Colonic mucosa (tissue), 4 donors: Measurements from ENCODE around the gene SREBF1. TPM values are rescaled to one million over a fixed set of nuclear protein-coding genes. Genes with fewer than 3 reads are reported as not detected.
A peak's percentile ranks its signal among the peaks of the same experiment; 100 is the strongest.

ENCODE experiments used
- DNase-seq: peaks from one replicate; pipeline ENCODE4 v3.0.0-alpha.2; 2020
- H3K27ac ChIP-seq: fragments of 200-600 bp; one replicate; pipeline ENCODE4 v1.8.0; 2021
- H3K27me3 ChIP-seq: fragments of 200-600 bp; one replicate; pipeline ENCODE4 v1.8.0; 2021
- H3K36me3 ChIP-seq: fragments of 200-600 bp; one replicate; pipeline ENCODE4 v1.8.0; 2021
- H3K4me1 ChIP-seq: fragments of 200-600 bp; one replicate; pipeline ENCODE4 v1.8.0; 2021; ENCODE audit warnings: mild to moderate bottlenecking
- H3K4me3 ChIP-seq: fragments of 200-600 bp; one replicate; pipeline ENCODE4 v1.8.0; 2021
- H3K9ac ChIP-seq, 2 donors: one replicate each; pipeline ENCODE4 v1.7.0; 2013; ENCODE audit warnings: control low read depth in 2 of 2, low read depth in 2 of 2, low read length in 2 of 2
- H3K9me3 ChIP-seq: fragments of 200-600 bp; one replicate; pipeline ENCODE4 v1.8.0; 2021
- intact Hi-C: fragments of 100-400 bp; cut with DNase I; formaldehyde crosslinking; loops from one replicate; pipeline ENCODE4 v1.14.1; 2022
- total RNA-seq, 2 donors: library from RNA; stranded (reverse); fragmentation: NEBNext Ultra II Directional in 1 of 2; extraction: Animal tissue kit (Norgen Biotek cat#: 25700) in 1 of 2; gene quantifications; one replicate each; pipeline ENCODE4 v1.2.1, GENCODE V29; 2021
- TF ChIP-seq, protein P1 (sequence below): fragments of 200-600 bp; IDR thresholded peaks from one replicate; pipeline ENCODE4 v1.8.0; 2022; ENCODE audit warnings: antibody characterized with exemption, mild to moderate bottlenecking
- donor health status: healthy.
- donor health status: DM: no; HTN: no; CAD: no.
- donor health status: DM: no; HTN: no; CAD: no.

SREBF1 gene
- total RNA-seq, 2 donors from 2014 or later = 170 to 174 TPM

DNA sequence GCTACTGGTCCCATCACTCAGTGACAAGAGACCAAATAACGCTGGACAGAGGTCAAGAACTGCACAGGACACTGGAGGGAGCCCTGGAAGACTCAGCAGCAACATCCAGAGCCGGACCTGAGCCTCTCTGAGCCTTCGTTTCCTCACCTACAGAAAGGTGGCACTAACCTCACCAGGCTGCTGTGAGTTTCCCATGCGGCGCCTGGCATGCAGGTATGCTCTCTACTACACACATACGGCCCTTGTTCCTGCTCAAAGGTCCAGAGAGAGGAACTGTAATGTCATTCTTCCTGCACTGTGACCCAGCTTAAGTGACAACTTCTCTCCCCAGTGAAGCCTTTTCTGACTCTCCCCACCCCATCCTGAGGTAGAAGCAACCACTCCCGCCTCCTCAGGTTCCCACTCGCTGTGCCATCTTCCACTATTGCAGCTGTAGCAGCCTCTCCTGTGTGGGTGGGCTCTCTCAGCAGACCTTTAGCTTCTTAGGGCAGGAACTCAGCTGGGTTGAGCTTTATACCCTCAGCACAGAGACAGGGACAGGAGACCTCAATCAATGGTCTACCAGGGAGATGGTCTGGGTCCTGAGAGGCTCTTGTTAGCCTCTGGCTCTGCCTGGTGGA lies 43.9 kb upstream of the SREBF1 start:
- no peak for DNase-seq
- H3K36me3 ChIP-seq = peaks cover 11% of the 10 kb centered on the region
- intact Hi-C loops = no loop called here

DNA sequence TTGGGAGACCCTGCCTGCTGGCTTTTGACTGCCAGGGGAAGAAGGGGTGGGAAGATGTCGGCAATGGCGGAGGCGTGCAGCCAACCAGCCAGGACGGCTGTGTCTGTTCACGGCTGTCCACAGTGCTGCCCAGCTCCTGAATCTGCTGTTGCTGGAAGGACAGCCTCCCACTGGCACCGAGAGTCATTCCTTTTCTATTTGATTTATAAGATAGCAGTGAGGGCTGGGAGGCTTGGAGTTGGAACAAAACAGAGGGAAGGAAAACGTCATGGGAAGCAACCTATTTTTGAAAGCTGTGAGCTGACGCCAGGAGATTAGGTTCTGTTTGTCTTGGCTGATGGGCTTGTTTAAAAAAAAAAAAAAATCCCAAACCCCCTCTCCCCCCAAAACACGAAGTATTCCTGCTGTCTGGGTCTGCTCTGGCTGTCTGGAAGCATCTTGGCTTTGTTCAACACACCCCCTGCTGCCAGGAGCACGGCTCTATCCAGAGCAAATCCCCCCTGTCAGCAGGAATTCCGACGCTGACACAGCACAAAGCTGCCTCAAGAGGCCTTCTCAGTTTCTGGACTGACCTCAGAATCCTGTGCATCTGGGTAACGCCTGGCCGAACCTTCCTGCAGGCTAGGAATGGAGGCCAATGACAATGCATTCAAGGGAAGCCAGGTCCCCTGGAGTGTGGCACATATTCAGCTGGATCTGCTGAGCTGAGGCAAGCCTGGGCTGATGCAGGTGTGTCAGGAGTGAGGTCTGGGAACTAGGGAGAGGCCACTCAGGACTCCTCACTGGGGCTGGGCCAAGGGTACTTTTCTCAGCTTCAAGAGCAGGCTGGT lies 41.0 kb upstream of the SREBF1 start:
- TF ChIP-seq, protein P1, sequence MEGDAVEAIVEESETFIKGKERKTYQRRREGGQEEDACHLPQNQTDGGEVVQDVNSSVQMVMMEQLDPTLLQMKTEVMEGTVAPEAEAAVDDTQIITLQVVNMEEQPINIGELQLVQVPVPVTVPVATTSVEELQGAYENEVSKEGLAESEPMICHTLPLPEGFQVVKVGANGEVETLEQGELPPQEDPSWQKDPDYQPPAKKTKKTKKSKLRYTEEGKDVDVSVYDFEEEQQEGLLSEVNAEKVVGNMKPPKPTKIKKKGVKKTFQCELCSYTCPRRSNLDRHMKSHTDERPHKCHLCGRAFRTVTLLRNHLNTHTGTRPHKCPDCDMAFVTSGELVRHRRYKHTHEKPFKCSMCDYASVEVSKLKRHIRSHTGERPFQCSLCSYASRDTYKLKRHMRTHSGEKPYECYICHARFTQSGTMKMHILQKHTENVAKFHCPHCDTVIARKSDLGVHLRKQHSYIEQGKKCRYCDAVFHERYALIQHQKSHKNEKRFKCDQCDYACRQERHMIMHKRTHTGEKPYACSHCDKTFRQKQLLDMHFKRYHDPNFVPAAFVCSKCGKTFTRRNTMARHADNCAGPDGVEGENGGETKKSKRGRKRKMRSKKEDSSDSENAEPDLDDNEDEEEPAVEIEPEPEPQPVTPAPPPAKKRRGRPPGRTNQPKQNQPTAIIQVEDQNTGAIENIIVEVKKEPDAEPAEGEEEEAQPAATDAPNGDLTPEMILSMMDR = no peak
- no peak overlapping the region for H3K4me3 ChIP-seq
- H3K4me1 ChIP-seq = no peaks in the 10 kb centered on the region
- peak; percentile 40 for DNase-seq
- no peaks in the 10 kb centered on the region for H3K9me3 ChIP-seq
- peak overlapping the region; percentile 72 for H3K27ac ChIP-seq
- H3K9ac ChIP-seq = no peak overlapping the region
- H3K27me3 ChIP-seq = no peaks in the 10 kb centered on the region
- intact Hi-C loops = no loop called here
- peaks cover 7% of the 10 kb centered on the region for H3K36me3 ChIP-seq

More for the DNA sequence above, 43.9 kb upstream of the SREBF1 start:
- Histone ChIP-seq H3K9ac (no peak overlapping the region), H3K4me3 (no peak overlapping the region), H3K27ac (no peak overlapping the region), H3K4me1 (no peaks in the 10 kb centered on the region), H3K27me3 (no peaks in the 10 kb centered on the region), H3K9me3 (no peaks in the 10 kb centered on the region)
- TF ChIP-seq, protein P1 = no peak

DNA sequence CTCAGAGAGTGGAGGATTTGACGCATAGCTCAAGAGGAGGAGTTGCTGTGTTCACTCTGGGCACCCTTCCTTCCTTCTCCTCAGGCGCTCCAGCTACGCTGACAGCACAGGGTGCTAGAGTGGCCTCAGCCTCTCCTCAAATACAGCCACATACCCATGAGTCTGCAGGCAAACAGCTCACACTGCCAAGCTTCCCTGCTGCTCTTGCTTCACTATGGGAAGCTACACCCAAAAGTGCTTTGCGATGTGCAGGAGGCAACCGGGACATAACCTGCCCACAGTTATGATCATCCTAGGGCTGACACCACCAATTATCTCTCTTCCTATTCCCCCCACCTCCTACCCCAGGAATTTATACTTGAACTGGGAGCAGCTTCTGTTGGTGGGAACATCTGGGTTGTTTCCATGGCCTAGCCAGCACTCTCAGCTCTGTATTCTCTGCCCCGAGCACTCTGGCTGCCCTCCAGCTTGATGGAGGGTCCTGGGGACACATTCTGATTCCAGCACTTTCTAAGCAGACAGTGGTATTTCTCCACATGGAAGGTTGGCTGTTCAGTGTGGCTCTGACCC lies 40.3 kb upstream of the SREBF1 start:
- TF ChIP-seq, protein P1 = no peak
- Histone ChIP-seq H3K36me3 (peaks cover 5% of the 10 kb centered on the region), H3K27me3 (no peaks in the 10 kb centered on the region), H3K9me3 (no peaks in the 10 kb centered on the region), H3K4me3 (no peak overlapping the region), H3K4me1 (no peaks in the 10 kb centered on the region), H3K27ac (peak overlapping the region; percentile 72), H3K9ac (no peak overlapping the region)
- DNase-seq = peak; percentile 23
- intact Hi-C loops = no loop called here

DNA sequence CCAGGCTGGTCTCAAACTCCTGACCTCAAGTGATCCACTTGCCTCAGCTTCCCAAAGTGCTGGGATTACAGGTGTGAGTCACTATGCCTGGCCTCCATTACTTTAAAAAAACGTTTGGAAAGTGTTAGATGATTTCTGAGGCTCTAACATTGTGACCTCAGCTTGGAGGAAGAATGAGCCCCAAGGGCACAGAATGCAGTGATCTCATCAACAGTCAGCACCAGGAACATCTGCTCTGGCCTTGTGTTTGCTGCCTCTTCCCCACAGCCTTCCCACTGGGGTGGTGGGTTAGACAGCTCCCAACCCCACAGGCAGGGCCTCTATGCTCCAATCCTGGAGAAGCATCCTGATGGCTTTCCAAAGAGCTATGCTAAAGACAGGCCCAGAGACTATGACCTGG lies 37.7 kb upstream of the SREBF1 start:
- Histone ChIP-seq H3K4me1 (no peaks in the 10 kb centered on the region), H3K9ac (no peak overlapping the region), H3K9me3 (no peaks in the 10 kb centered on the region), H3K4me3 (no peak overlapping the region), H3K27me3 (no peaks in the 10 kb centered on the region), H3K36me3 (peaks cover 5% of the 10 kb centered on the region), H3K27ac (no peak overlapping the region)
- DNase-seq = no peak
- TF ChIP-seq, protein P1 = no peak
- intact Hi-C loops = no loop called here

DNA sequence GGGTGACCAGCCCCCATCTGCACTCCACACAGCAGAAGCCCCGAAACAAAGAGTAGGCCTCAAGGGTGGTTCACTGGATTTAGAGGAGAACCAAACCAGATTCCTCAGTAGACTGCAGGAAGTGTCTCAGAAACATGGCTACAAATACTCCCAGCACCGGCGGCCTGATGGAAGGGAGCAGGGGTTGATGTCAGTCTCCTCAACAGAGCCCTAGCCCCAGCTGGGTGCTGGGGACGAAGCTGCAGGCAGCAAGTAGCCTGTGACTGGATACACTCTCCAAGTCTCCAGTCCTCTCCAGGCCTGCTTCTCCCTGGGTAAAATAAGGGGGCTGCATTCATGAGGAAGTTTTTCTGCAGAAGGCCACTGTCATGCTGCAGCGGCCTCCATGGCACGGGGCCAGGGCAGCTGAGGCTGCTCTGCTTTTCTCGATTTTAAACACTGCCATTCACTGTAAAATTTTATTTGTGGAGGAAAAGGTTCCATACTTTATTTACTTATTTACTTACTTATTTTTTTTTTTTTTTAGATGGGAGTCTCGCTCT lies 36.7 kb upstream of the SREBF1 start:
- Histone ChIP-seq H3K27ac (no peak overlapping the region), H3K9me3 (no peaks in the 10 kb centered on the region), H3K36me3 (peaks cover 2% of the 10 kb centered on the region), H3K27me3 (no peaks in the 10 kb centered on the region), H3K4me1 (no peaks in the 10 kb centered on the region), H3K9ac (no peak overlapping the region), H3K4me3 (no peak overlapping the region)
- no peak for DNase-seq
- TF ChIP-seq, protein P1 = no peak
- intact Hi-C loops = no loop called here
